ENCODE results near the gene FUT2.

The FUT2 gene

DNA sequence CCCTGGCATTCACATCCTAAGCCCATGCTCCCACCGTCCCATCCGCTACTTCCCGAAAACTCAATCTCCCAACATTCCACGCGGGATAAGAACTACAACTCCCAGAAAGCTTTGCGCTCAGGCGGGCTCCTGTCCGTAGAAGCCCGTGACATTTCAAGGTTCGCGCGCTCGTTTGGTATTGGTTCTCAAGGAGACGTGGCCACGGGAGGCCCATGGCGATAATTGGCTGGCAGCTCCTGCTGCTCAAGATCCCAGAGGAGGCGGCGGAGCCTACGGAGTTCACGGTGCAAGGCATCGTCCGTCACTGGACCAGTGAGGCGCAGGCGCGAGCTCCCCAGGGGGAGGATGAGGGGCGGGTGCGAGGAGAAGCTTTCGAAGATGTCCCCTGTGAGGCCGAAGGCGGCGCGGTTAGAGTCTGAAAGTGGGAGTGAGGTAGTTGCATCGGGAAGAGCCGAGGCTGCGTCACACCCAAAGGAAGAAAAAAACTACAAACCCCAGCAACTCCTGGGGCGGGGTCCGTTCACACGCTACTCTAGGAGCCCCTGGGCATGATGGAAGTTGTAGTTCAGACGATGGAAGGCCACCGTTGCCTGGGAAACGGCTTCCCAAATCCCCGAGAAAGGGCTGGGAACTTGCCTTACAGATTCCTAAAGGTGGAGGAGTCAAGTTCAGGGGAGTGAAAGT is 25.0 kb downstream of the FUT2 start:
- Histone ChIP-seq H4K91ac (ENCODE audit: low read depth, low read length, poor library complexity) (no peak overlapping the region), H2AFZ (ENCODE audit: low read length) (peak overlapping the region; percentile 93), H2BK5ac (ENCODE audit: low read length) (no peak overlapping the region), H3K4me1 (ENCODE audit: control insufficient read depth in 2 of 2, insufficient read depth in 1 of 2, low read depth in 1 of 2, low read length in 2 of 2) (peaks cover 26 to 31% of the 10 kb centered on the region in 2 donors), H3K27me3 (ENCODE audit: control insufficient read depth in 3 of 3, insufficient read depth in 3 of 3, low read depth in 1 of 3, low read length in 3 of 3) (no peaks in the 10 kb centered on the region), H3K4ac (ENCODE audit: low read length) (no peak overlapping the region), H3K9ac (ENCODE audit: low read depth, low read length, poor library complexity) (peak overlapping the region; percentile 87), H2BK12ac (ENCODE audit: low read length) (no peak overlapping the region), H3K23ac (ENCODE audit: low read depth, low read length, poor library complexity) (peak overlapping the region; percentile 52), H3K9me3 (replicated peaks in 1 of 2; ENCODE audit: control insufficient read depth in 2 of 2, insufficient read depth in 1 of 2, low read depth in 1 of 2, low read length in 2 of 2) (no peaks in the 10 kb centered on the region), H3K36me3 (replicated peaks in 1 of 2; ENCODE audit: control insufficient read depth in 2 of 2, insufficient read depth in 2 of 2, low read length in 2 of 2) (no peaks in the 10 kb centered on the region), H3K4me2 (ENCODE audit: insufficient read depth, low read length, poor library complexity, severe bottlenecking) (peak overlapping the region; percentile 43), H2BK15ac (ENCODE audit: low read length) (no peak overlapping the region), H3K4me3 (ENCODE audit: low read length in 2 of 2) (peak overlapping the region; percentile 68 to 93), H2BK120ac (ENCODE audit: low read depth, low read length) (no peak overlapping the region), H4K8ac (ENCODE audit: low read depth, low read length) (no peak overlapping the region), H2AK5ac (ENCODE audit: low read depth, low read length) (no peak overlapping the region), H3K14ac (ENCODE audit: low read length) (no peak overlapping the region), H3K79me1 (ENCODE audit: low read depth, low read length) (no peaks in the 10 kb centered on the region), H3K18ac (ENCODE audit: low read length) (peak overlapping the region; percentile 97), H3K27ac (replicated peaks; ENCODE audit: low read length) (peak overlapping the region; percentile 78)
- no CpG with 5 or more reads among the region's 42 CpGs for whole genome bisulfite sequencing, 2 donors (ENCODE audit: extremely low coverage in 2 of 2, insufficient read length in 2 of 2, insufficient replicate concordance in 1 of 2)
- DNase-seq (ENCODE audit: low spot score): peak; percentile 99

DNA sequence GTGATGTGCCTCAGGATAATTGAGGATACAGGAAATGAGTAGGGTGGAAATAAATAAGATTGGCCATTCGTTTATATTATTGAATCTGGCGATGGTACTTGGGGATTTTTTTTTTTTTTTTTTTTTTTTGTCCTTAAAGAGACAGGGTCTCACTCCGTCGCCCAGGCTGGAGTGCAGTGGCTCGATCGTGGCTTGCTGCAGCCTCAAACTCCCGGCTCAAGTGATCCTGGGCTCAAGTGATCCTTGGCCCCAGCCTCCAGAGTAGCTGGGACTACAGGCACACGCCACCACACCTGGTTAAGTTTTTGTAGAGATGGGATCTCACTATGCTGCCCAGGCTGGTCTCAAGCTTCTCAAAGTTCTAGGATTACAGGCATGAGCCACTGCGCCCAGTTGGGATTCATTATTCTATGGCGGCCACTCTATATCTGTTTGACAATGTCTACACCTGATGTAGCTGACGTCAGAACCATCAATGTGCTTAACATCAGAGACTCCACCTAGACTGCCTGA is 26.5 kb downstream of the FUT2 start:
- WGBS, 2 donors (ENCODE audit: extremely low coverage in 2 of 2, insufficient read length in 2 of 2, insufficient replicate concordance in 1 of 2): no CpG with 5 or more reads among the region's 11 CpGs
- no peak overlapping the region for H4K8ac ChIP-seq (ENCODE audit: low read depth, low read length)

DNA sequence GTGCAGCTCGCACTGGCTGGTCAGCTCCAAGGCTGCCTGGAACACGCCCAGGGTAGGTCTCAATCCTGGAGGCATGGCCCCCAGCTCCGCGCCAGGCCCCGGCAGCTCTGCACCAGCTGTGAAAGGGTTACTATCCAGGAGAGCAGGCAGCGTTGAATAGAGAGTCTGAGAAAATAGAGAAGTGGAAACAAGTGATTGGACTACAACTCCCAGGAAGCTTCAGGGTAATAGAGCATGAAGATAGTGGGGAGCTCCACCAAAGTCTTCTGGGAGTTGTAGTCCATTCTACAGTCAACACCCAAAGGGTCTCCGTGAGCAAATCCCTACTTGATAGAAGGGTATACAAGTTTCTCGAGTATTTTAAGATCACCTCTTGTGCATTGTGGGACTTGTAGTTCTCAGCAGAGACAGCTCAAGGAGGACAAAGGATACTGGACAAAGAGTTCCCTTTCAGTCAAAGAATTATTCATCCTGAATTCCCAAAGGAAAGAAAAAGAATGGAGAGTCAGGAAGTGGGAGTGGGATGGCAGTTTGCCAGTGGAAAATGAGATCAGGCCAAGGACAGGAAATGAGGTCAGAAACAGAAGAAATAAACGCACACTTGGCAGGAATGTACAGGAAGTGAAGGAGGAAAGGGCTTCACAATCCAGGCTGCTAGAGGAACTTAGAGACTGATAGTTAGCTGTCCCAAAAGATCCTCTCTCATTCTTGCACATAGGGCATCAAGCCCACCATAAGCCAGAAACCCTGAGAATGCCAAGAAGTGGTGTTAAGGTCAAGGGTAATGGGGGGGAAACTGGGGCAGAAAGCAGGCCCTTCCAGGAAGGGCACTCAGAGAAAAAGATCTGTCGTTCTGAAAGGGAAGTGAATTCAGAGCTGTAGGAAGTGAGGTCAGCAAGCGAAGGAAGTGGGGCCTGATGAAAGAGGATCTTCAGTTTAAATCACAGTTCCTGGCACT is 29.3 kb downstream of the FUT2 start:
- Histone ChIP-seq H3K27ac (replicated peaks; ENCODE audit: low read length) (no peak overlapping the region), H3K23ac (ENCODE audit: low read depth, low read length, poor library complexity) (no peak overlapping the region), H3K4ac (ENCODE audit: low read length) (peak overlapping the region; percentile 28), H3K27me3 (ENCODE audit: control insufficient read depth in 3 of 3, insufficient read depth in 3 of 3, low read depth in 1 of 3, low read length in 3 of 3) (no peaks in the 10 kb centered on the region), H3K9me3 (replicated peaks in 1 of 2; ENCODE audit: control insufficient read depth in 2 of 2, insufficient read depth in 1 of 2, low read depth in 1 of 2, low read length in 2 of 2) (no peaks in the 10 kb centered on the region), H3K4me3 (ENCODE audit: low read length in 2 of 2) (peak overlapping the region; percentile 4 to 31), H3K4me1 (ENCODE audit: control insufficient read depth in 2 of 2, insufficient read depth in 1 of 2, low read depth in 1 of 2, low read length in 2 of 2) (peaks cover 8 to 11% of the 10 kb centered on the region in 2 donors), H3K14ac (ENCODE audit: low read length) (no peak overlapping the region), H3K36me3 (replicated peaks in 1 of 2; ENCODE audit: control insufficient read depth in 2 of 2, insufficient read depth in 2 of 2, low read length in 2 of 2) (no peaks in the 10 kb centered on the region), H4K91ac (ENCODE audit: low read depth, low read length, poor library complexity) (no peak overlapping the region), H3K4me2 (ENCODE audit: insufficient read depth, low read length, poor library complexity, severe bottlenecking) (no peak overlapping the region), H2BK120ac (ENCODE audit: low read depth, low read length) (no peak overlapping the region), H3K9ac (ENCODE audit: low read depth, low read length, poor library complexity) (no peak overlapping the region), H4K8ac (ENCODE audit: low read depth, low read length) (peak overlapping the region; percentile 20), H3K79me1 (ENCODE audit: low read depth, low read length) (no peaks in the 10 kb centered on the region), H2AK5ac (ENCODE audit: low read depth, low read length) (peak overlapping the region; percentile 91), H2BK12ac (ENCODE audit: low read length) (peak overlapping the region; percentile 14), H2BK15ac (ENCODE audit: low read length) (peak overlapping the region; percentile 28), H3K18ac (ENCODE audit: low read length) (peak overlapping the region; percentile 67), H2AFZ (ENCODE audit: low read length) (peak overlapping the region; percentile 80), H2BK5ac (ENCODE audit: low read length) (no peak overlapping the region)
- no peak for DNase-seq (ENCODE audit: low spot score)
- no CpG with 5 or more reads among the region's 11 CpGs for WGBS, 2 donors (ENCODE audit: extremely low coverage in 2 of 2, insufficient read length in 2 of 2, insufficient replicate concordance in 1 of 2)

More for the DNA sequence above, 26.5 kb downstream of the FUT2 start:
- H2BK120ac ChIP-seq (ENCODE audit: low read depth, low read length): no peak overlapping the region
- no peak overlapping the region for H3K23ac ChIP-seq (ENCODE audit: low read depth, low read length, poor library complexity)
- no peaks in the 10 kb centered on the region for H3K79me1 ChIP-seq (ENCODE audit: low read depth, low read length)
- no peaks in the 10 kb centered on the region for H3K9me3 ChIP-seq (replicated peaks in 1 of 2; ENCODE audit: control insufficient read depth in 2 of 2, insufficient read depth in 1 of 2, low read depth in 1 of 2, low read length in 2 of 2)
- H3K14ac ChIP-seq (ENCODE audit: low read length): no peak overlapping the region
- no peak overlapping the region for H3K18ac ChIP-seq (ENCODE audit: low read length)
- H3K27ac ChIP-seq (replicated peaks; ENCODE audit: low read length): no peak overlapping the region
- H2AFZ ChIP-seq (ENCODE audit: low read length): no peak overlapping the region
- no peak overlapping the region for H3K4ac ChIP-seq (ENCODE audit: low read length)
- H2AK5ac ChIP-seq (ENCODE audit: low read depth, low read length): no peak overlapping the region
- H3K4me3 ChIP-seq (ENCODE audit: low read length in 2 of 2): no peak overlapping the region
- peaks cover 19 to 23% of the 10 kb centered on the region in 2 donors for H3K4me1 ChIP-seq (ENCODE audit: control insufficient read depth in 2 of 2, insufficient read depth in 1 of 2, low read depth in 1 of 2, low read length in 2 of 2)
- DNase-seq (ENCODE audit: low spot score): no peak
- H3K4me2 ChIP-seq (ENCODE audit: insufficient read depth, low read length, poor library complexity, severe bottlenecking): no peak overlapping the region
- H3K27me3 ChIP-seq (ENCODE audit: control insufficient read depth in 3 of 3, insufficient read depth in 3 of 3, low read depth in 1 of 3, low read length in 3 of 3): no peaks in the 10 kb centered on the region
- H4K91ac ChIP-seq (ENCODE audit: low read depth, low read length, poor library complexity): no peak overlapping the region
- H3K36me3 ChIP-seq (replicated peaks in 1 of 2; ENCODE audit: control insufficient read depth in 2 of 2, insufficient read depth in 2 of 2, low read length in 2 of 2): no peaks in the 10 kb centered on the region
- H3K9ac ChIP-seq (ENCODE audit: low read depth, low read length, poor library complexity): no peak overlapping the region
- H2BK5ac ChIP-seq (ENCODE audit: low read length): no peak overlapping the region
- H2BK12ac ChIP-seq (ENCODE audit: low read length): no peak overlapping the region
- H2BK15ac ChIP-seq (ENCODE audit: low read length): no peak overlapping the region

DNA sequence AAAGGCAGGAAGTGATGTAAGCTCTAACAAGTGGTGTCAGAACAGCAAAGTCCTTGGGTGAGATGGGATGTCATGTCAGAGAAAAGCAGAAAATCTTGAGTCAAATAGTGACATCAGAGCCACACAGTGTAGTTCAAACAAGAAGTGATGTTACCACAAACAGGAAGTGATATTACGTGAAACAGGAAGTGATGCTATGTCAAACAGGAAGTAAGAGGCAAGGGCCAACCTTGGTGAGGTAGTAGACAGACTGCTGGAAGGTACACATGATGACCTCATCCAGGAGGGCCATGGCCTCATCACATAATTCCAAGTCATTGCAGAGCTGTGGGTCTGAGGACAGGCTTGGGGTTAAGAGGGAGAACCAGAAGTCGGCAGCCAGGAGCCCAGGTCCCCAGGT is 30.8 kb downstream of the FUT2 start:
- no peak overlapping the region for H2BK120ac ChIP-seq (ENCODE audit: low read depth, low read length)

More for the DNA sequence above, 30.8 kb downstream of the FUT2 start:
- Histone ChIP-seq H3K27me3 (ENCODE audit: control insufficient read depth in 3 of 3, insufficient read depth in 3 of 3, low read depth in 1 of 3, low read length in 3 of 3) (no peaks in the 10 kb centered on the region), H3K4me1 (ENCODE audit: control insufficient read depth in 2 of 2, insufficient read depth in 1 of 2, low read depth in 1 of 2, low read length in 2 of 2) (peaks cover 5 to 6% of the 10 kb centered on the region in 2 donors), H3K4ac (ENCODE audit: low read length) (no peak overlapping the region), H3K36me3 (replicated peaks in 1 of 2; ENCODE audit: control insufficient read depth in 2 of 2, insufficient read depth in 2 of 2, low read length in 2 of 2) (no peaks in the 10 kb centered on the region), H3K14ac (ENCODE audit: low read length) (no peak overlapping the region), H3K4me3 (ENCODE audit: low read length in 2 of 2) (no peak overlapping the region), H3K23ac (ENCODE audit: low read depth, low read length, poor library complexity) (no peak overlapping the region), H4K91ac (ENCODE audit: low read depth, low read length, poor library complexity) (no peak overlapping the region), H2AK5ac (ENCODE audit: low read depth, low read length) (peak overlapping the region; percentile 41), H3K4me2 (ENCODE audit: insufficient read depth, low read length, poor library complexity, severe bottlenecking) (no peak overlapping the region), H3K27ac (replicated peaks; ENCODE audit: low read length) (no peak overlapping the region), H2BK15ac (ENCODE audit: low read length) (no peak overlapping the region), H2BK5ac (ENCODE audit: low read length) (no peak overlapping the region), H2BK12ac (ENCODE audit: low read length) (no peak overlapping the region), H4K8ac (ENCODE audit: low read depth, low read length) (no peak overlapping the region), H3K18ac (ENCODE audit: low read length) (no peak overlapping the region), H3K9me3 (replicated peaks in 1 of 2; ENCODE audit: control insufficient read depth in 2 of 2, insufficient read depth in 1 of 2, low read depth in 1 of 2, low read length in 2 of 2) (no peaks in the 10 kb centered on the region), H3K79me1 (ENCODE audit: low read depth, low read length) (no peaks in the 10 kb centered on the region), H2AFZ (ENCODE audit: low read length) (no peak overlapping the region), H3K9ac (ENCODE audit: low read depth, low read length, poor library complexity) (no peak overlapping the region)
- no peak for DNase-seq (ENCODE audit: low spot score)
- WGBS, 2 donors (ENCODE audit: extremely low coverage in 2 of 2, insufficient read length in 2 of 2, insufficient replicate concordance in 1 of 2): no CpG with 5 or more reads among the region's 2 CpGs

Measured in neuronal stem cell (in vitro differentiated cells).